Liver (tissue), 9 donors: ENCODE data around the gene IL17RE. TPM values are rescaled to one million over a fixed set of nuclear protein-coding genes. Genes with fewer than 3 reads are reported as not detected.
A peak's percentile ranks its signal among the peaks of the same experiment; 100 is the strongest.
"Not testable (repeated sequence)": the region's sequence is repeated elsewhere in the genome, so short reads cannot be mapped to it uniquely, and the experiment has no call there.

Experiments
- DNase-seq: peaks from one replicate; pipeline ENCODE4 v3.0.0-alpha.2; 2017; ENCODE audit warnings: low spot score
- H3K27ac ChIP-seq, 2 donors: one replicate each; pipeline ENCODE4 v1.7.0; 2013; ENCODE audit warnings: inconsistent platforms in 2 of 2, low read length in 2 of 2, control low read depth in 1 of 2, low read depth in 1 of 2, mild to moderate bottlenecking in 1 of 2
- H3K27me3 ChIP-seq, 4 donors: one replicate each; pipeline versions ENCODE4 v1.6.1 to v1.7.0; 2013; ENCODE audit warnings: low read length in 3 of 4, inconsistent platforms in 1 of 4, mild to moderate bottlenecking in 1 of 4, moderate library complexity in 1 of 4; ENCODE audit not compliant: control insufficient read depth in 4 of 4, insufficient read depth in 4 of 4
- H3K36me3 ChIP-seq, 4 donors: one replicate each; pipeline versions ENCODE4 v1.6.1 to v1.7.0; 2013; ENCODE audit warnings: low read length in 3 of 4, mild to moderate bottlenecking in 3 of 4, low read depth in 1 of 4, moderate library complexity in 1 of 4; ENCODE audit not compliant: control insufficient read depth in 4 of 4, insufficient read depth in 3 of 4
- H3K4me1 ChIP-seq, 4 donors: one replicate each; pipeline versions ENCODE4 v1.6.1 to v1.7.0; 2013; ENCODE audit warnings: low read length in 3 of 4, mild to moderate bottlenecking in 3 of 4, moderate library complexity in 1 of 4; ENCODE audit not compliant: control insufficient read depth in 4 of 4, insufficient read depth in 4 of 4
- H3K4me3 ChIP-seq, 3 donors: one replicate each; pipeline versions ENCODE4 v1.6.1 to v1.7.0; 2013; ENCODE audit warnings: low read length in 3 of 3, control low read depth in 1 of 3, low read depth in 1 of 3, mild to moderate bottlenecking in 1 of 3
- H3K9ac ChIP-seq, 2 donors: one replicate each; pipeline ENCODE4 v1.7.0; 2013; ENCODE audit warnings: low read length in 2 of 2, mild to moderate bottlenecking in 2 of 2, moderate library complexity in 2 of 2, control low read depth in 1 of 2, low read depth in 1 of 2
- H3K9me3 ChIP-seq, 4 donors: one replicate each; pipeline versions ENCODE4 v1.6.1 to v1.7.0; 2013; ENCODE audit warnings: low read length in 3 of 4; ENCODE audit not compliant: control insufficient read depth in 4 of 4
- CTCF ChIP-seq: fragments of 150-350 bp; IDR thresholded peaks from 2 replicates; pipeline ENCODE4 v1.5.1; 2017; ENCODE audit warnings: improper control_type of control experiment, low read depth, low read length; ENCODE audit not compliant: missing input control
- HNF4A ChIP-seq, 2 donors: conservative IDR thresholded peaks; 2 replicates each; pipeline ENCODE4 v1.6.1; 2016; ENCODE audit warnings: antibody characterized with exemption in 2 of 2, mild to moderate bottlenecking in 2 of 2
- HNF4G ChIP-seq: IDR thresholded peaks from 2 replicates; pipeline ENCODE4 v1.6.1; 2016; ENCODE audit warnings: antibody characterized with exemption
- NR2F2 ChIP-seq: IDR thresholded peaks from 2 replicates; pipeline ENCODE4 v1.6.1; 2016; ENCODE audit warnings: antibody characterized with exemption
- RAD21 ChIP-seq, 2 donors: IDR thresholded peaks; 2 replicates each; pipeline ENCODE4 v1.6.1; 2016; ENCODE audit warnings: antibody characterized with exemption in 2 of 2, mild to moderate bottlenecking in 2 of 2
- REST ChIP-seq: IDR thresholded peaks from 2 replicates; pipeline ENCODE4 v1.6.1; 2016; ENCODE audit warnings: antibody characterized with exemption, mild to moderate bottlenecking
- RXRA ChIP-seq, 2 donors: IDR thresholded peaks; 2 replicates each; pipeline ENCODE4 v1.6.1; 2017 to 2018; ENCODE audit warnings: antibody characterized with exemption in 2 of 2, mild to moderate bottlenecking in 1 of 2
- SP1 ChIP-seq: IDR thresholded peaks from 2 replicates; pipeline ENCODE4 v1.6.1; 2018; ENCODE audit warnings: antibody characterized with exemption, mild to moderate bottlenecking
- WGBS: extraction: QIAGEN DNeasy Blood & Tissue Kit; methylation state at CpG from one replicate; pipeline ENCODE4 v1.1.7; 2013; 5-methylcytosine and 5-hydroxymethylcytosine counted together
- polyA plus RNA-seq, 2 donors: library from polyadenylated mRNA; stranded (reverse) in 1 of 2; unstranded in 1 of 2; fragments of 200-250 nt in 1 of 2; fragments of >200 nt in 1 of 2; fragmentation: Nextera tagmentation in 1 of 2; extraction: Ambion mirVana in 1 of 2; gene quantifications; one replicate each; pipeline versions ENCODE4 v1.2.1 to v1.2.3, GENCODE V29; 2013 to 2015
- total RNA-seq, 2 donors: library from RNA; depleted of rRNA; stranded (reverse); fragments of >200 nt; gene quantifications; one replicate each; pipeline ENCODE4 v1.2.3, GENCODE V29; 2014
- donor health status: healthy.
- donor health status: healthy.
- donor health status: healthy.
- donor health status: healthy.
- donor health status: healthy.

Gene IL17RE
- total and polyA plus RNA-seq, 4 donors, result 0.42 to 2.1 (median 0.90) TPM

GRCh38 chr3:9893739-9894138, 8.9 kb upstream of the IL17RE start:
- Histone ChIP-seq H3K27ac (peak overlapping the region in 1 of 2 donors; percentile 28), H3K9ac (no peak overlapping the region), H3K9me3 (no peaks in the 10 kb centered on the region), H3K27me3 (no peaks in the 10 kb centered on the region), H3K4me3 (no peak overlapping the region), H3K36me3 (peaks cover 3 to 10% (median 9%) of the 10 kb centered on the region in 4 donors), H3K4me1 (peaks cover 12 to 36% (median 24%) of the 10 kb centered on the region in 4 donors)
- 84% methylated on average over 1 of the region's 1 CpG for WGBS
- TF ChIP-seq RAD21 (IDR thresholded peaks at IDR 0.05), result no peak
- no peak for TF ChIP-seq NR2F2
- TF ChIP-seq REST, result no peak
- TF ChIP-seq CTCF, result no peak
- no peak for DNase-seq

- not testable (repeated sequence) for H3K27ac ChIP-seq, DNase-seq, H3K27me3 ChIP-seq, H3K36me3 ChIP-seq, H3K9ac ChIP-seq, H3K9me3 ChIP-seq, H3K4me3 ChIP-seq
- 95% methylated on average over 3 of the region's 3 CpGs for WGBS
- peaks cover 12 to 36% (median 29%) of the 10 kb centered on the region in 4 donors for H3K4me1 ChIP-seq
These were observed 6.9 kb upstream of the IL17RE start for GRCh38 chr3:9895715-9896114.

GRCh38 chr3:9896755-9897407, 5.8 kb upstream of the IL17RE start:
- H3K27me3 ChIP-seq, H3K9ac ChIP-seq, H3K9me3 ChIP-seq, H3K36me3 ChIP-seq, H3K4me3 ChIP-seq, DNase-seq: not testable (repeated sequence)
- 51% methylated on average over 10 of the region's 10 CpGs for WGBS
- TF ChIP-seq SP1, result peak; percentile 76
- peak; percentile 38 for TF ChIP-seq HNF4G
- TF ChIP-seq HNF4A (conservative IDR thresholded peaks at IDR 0.05), result peak; percentile 72 to 78
- peak; percentile 77 to 91 for TF ChIP-seq RXRA (IDR thresholded peaks at IDR 0.05)
- H3K27ac ChIP-seq, result peak overlapping the region; percentile 84 to 88
- peaks cover 11 to 40% (median 31%) of the 10 kb centered on the region in 4 donors for H3K4me1 ChIP-seq
